CD4-positive, alpha-beta T cell treated with Interferon gamma for 1 hour (primary cell): ENCODE measurements around the gene LIFR.
A peak's percentile ranks its signal among the peaks of the same experiment; 100 is the strongest.

Experiments used
- DNase-seq: peaks from one replicate; pipeline ENCODE4 v3.0.0-alpha.2; 2020

The LIFR gene

DNA sequence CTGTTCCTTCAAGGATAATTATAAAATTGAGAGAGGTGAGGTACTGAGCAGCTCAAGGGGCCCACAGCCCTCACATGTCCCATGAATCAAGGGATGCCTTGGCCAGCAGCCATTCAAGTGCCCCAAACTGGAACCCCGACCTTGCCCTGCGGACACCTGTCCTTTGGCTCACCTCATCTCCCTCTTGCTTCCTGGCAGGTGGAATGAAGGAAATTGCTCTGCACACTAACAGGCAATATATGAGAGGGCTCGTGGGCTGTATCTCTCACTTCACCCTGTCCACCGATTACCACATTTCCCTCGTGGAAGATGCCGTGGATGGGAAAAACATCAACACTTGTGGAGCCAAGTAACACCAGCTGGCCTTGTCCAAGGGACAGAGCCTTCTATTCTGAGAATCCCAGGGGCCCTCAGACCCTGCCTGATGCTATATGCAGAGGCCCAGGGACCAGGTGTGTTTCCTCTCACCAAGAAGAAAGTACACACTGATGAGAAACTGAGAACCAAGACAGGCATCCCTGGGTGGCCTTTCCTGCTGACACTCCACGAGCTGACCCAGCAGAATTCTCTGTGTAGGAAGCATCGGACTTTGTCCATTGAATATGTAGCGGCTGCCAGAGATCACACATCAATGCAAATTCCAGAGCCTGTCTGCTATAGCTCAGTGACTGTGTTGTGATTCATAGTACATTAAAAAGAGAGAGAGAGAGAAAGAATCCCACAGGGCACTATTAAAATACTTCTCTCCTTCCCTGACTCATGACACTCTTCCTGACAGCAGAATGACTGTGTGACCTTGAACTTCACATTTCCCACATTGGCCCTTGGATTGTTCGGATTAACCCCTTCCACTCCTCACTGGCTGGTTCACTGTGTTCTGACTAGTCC is 92.6 kb downstream of the LIFR start:
- DNase-seq: no peak

DNA sequence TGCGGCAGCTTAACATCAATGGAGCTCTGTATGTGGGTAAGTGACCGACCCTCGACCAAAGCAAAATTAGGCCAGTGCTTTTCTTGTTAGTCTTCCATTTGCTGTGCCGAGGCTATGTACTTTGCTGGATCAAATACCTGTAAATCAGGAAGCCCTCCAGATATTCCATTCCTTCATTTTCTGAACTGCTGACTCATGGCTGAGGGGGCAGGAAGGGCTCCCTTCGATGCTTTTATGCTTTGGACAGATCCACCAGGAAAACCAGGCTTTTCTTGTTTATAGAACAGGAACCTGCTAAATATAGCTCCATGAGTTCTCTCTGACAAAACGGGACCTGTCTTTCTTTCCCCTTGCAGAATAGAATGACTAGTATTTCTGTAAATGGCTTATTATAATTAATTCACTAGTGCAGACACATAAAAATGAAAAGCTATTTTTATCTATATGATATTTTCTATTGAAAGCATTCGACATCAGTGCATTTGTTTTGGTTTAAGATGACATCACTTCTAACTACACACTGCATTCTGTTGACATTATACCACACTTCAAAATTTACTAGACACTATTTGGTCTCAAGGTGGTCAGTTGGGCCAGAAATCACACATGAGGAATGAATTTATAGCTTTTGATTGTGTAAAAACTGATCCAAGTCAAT is 93.3 kb downstream of the LIFR start:
- no peak for DNase-seq

DNA sequence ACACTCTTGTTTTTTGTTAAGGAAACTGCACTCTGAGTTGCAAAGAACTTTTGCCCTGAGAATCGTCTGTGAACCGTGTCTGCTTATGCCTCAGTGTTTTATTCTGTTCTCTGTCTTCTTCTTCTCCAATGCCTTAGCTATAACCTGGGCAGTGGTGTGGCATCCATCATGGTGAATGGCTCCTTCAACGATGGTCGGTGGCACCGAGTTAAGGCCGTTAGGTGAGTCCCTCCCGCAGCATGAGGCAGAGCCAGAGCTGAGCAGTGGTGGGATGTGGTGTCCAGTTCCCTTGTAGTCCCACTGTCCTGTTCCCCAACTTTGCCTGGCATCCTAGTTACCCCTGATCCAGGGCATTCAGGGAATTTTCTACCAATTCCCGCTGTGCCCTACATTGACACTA is 98.3 kb downstream of the LIFR start:
- no peak for DNase-seq

DNA sequence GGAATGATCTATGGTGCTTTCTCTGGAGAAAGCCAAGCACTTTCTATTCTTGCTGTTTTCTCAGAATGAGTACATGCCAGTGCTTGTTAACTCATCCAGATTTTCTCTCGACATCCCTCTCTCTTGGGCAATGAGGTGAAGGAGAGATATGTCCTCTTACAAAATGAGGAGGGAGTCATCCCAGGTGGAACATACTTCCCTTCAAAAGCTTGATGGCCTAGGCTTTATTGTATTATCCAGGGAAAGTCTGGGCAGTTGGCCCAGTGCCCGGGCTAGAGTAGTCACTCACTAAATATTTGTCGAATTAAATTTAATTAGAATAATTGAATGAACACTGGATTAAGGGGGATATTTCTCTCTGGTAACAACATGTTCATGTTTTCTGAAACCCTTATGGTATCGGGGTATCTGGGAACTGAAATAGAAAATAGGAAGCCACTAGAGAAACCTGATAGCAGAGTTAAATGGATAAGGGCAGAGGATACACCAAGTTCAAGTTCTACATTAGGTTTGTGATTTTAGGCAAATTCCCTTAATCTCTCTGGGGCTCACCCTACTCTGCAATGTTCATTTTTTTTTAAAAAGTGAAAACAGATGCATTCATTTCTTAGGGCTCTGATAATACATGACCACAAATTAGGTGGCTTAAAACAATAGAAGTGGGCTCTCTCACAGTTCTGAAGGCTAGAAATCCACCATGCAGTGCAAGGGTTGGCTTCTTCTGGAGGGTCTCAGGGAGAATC is 99.6 kb downstream of the LIFR start:
- no peak for DNase-seq

DNA sequence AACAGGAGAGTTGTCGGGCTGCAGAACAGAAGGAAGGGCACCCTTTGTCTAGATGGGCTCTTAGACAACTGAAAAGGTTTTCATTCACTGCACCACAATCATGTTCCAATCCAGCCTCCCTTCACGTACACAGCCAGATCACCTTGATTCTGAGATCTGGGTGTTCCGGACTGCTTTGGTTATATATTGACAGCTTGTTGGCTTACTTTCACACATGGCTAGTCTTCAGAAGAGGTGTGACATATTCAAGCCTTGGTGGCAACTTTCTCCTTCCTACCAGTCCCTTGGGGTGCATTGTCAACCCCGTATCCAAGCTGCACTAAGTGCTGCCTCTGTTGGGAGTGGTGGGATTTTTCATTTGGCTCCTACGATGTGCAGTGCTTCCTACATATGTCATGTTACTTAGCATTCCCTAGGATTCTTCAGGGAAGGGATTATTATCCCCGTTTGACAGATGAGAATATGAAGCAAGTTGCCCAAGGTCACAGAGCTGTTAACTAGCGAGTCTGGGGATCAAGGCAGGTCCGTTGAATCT is 100.6 kb downstream of the LIFR start:
- DNase-seq: no peak

DNA sequence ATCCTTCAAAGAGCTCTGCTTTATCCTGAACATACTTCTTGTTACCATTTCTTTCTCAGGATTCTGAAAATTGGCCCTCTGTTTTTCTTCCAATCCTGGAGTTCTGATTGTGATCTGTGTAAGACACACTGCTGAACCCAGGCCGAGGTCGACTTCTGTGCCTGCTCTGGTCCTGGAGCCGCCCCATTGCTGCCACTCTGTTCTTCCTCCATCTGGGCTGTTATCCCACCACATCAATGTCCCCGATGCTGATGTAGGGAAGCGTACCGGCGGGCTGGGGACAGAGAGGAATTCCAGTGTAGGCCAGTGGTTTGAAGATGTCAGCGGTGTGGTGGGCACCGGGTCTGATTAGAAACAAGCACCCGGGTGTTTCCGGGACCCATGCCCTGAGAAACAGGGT is 102.5 kb downstream of the LIFR start:
- DNase-seq: no peak

DNA sequence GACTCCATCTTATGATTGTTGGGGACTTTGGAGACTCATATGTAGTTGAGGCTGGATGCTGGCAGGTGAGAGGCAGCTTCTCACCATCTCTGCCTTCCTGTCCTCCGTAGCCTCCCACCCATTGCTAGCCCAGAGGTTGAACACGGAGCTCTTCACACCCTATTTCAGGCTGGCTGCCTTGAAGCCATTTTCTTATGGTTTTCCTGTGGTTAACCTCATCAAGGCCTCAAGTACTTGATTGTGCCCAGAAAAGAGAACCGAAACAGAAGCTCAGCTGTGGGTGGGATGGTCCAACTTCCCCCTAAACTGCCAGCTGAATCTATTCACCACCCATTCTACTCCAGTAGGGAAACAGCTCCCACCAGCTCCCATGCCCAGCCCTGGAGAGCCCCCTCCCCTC is 102.9 kb downstream of the LIFR start:
- peak; percentile 48 for DNase-seq

DNA sequence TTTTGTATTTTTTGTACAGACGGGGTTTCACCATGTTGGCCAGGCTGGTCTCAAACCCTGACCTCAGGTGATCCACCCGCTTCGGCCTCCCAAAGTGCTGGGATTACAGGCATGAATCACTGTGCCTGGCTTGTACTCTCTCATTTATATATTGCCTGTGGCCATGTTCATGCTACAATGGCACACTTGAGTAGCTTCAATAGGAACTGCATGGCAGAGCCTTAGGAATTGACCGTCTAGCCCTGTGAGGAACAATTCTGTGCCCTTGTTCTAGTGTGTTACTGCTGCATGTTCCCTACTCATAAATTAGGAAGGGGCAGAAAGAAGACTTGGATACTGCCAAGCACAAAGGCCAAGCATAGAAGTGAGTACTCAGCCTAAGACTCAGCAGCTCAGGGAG is 104.2 kb downstream of the LIFR start:
- no peak for DNase-seq

DNA sequence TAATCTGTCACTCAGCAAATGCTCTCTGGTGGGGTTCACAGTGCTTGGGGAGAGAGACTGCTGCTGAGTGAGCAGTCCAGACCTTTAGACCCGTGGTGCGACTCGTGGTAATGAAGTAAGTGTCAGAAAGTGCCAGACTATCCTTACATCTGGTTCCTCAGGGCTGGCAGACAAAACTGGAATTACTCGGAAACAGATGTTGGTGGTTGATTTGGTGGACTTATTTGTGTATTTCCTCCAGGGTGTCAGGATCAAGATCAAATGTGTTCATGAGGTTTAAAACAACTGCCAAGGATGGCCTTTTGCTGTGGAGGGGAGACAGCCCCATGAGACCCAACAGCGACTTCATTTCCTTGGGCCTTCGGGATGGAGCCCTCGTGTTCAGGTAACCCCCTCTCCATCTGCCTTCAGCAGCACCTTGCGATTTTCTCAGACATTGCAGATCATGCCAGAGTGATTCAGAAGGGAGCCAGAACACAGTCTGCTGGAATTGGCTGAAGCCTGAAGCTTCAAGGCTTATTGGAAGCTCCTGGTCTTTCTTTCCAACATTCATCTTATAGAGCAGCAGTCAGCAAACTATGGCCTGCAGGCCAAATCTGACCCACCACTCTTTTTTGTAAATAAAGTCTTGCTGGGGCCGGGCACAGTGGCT is 105.2 kb downstream of the LIFR start:
- no peak for DNase-seq

DNA sequence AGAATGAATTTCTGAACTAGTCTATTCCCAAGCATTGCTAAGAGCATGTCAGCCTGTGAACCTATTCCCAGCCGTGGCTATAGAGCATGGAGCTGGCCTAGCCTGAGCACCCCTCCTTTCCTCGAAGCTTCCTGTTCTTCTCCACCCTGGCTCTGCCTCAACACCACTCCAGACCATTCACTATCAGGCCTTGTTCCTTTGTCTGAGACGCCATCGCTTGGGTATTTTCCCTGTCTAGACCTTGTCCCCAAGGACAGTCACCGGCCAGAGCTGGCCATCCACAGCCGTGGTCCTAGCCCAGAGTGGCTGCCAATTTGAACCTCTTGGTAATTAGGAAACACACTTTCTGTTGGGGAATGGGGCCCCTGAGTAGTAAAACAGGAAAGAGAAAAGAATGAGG is 105.8 kb downstream of the LIFR start:
- no peak for DNase-seq

DNA sequence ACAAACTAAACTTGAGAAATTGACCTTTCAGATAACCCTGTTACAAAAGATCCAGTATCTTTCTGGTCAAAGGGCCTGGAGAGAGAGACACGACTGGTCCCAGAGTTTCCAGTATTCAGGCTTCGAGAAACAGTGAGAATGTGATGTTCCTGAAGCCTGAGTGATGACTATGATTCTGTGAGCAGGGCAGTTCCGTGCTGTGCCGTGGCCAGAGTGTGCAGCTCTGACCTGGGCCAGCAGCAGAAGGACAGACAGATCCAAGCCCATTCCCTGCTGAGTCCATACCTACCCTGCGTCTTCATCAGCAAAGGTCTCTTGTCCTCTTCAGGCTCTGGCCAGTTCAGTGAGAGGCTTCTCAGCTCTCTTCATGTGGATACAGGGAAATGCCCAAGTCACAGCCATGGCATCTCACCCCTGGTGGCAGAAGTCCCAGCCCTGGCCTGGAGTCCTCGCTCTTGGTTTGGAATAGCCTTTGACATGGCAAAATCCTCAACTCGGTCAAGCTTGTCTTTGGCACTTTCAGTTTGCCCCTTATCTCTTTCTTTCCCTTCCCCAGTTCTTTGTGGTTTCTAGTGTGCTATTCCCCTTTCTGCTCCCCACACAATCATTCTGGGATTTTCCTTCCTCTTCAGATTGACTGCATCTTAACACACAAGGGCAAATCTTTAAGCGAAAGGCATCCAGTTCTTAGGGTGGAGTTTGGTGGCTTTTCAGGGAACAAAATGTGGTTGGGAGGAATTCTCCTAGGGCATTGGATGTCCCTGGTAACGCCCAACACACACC is 107.7 kb downstream of the LIFR start:
- DNase-seq: no peak

DNA sequence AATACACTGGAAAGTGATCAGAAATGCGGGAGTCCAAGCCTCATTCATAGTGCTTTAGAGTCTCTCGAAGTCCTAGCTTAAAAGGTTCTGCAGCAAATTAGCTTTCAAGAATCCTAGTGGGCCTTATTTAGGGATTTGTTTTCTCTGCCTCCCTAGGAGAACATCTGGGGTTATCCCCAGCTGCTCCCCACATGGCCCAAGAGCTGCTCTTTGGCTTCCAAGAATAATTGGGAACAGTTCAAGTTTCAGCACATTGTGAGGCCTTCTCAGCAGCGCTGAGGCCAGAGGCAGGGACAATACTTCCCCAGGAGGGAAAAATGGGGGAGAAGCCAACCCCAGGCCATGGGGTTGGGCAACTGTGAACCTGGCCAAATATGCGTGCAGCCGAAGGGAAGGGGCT is 108.7 kb downstream of the LIFR start:
- DNase-seq: no peak

DNA sequence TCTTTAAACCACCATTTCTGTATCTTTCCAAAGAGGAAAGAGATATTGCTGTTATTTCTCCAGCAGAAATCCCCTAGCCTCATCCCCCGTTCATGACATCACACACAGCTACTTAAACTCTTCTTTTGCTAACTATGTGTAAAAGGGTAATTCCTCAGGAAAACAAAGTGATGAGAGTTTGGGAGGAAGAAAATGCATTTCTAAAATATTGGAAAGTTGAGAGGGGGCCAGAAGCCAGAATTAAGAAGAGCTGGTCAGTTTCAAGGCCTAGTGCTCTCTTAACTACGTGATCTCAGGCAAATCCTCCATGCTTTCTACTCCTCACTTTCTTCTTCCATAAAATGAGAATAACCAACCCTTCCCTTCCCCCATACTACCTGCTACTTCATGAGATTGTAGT is 109.4 kb downstream of the LIFR start:
- DNase-seq: no peak

DNA sequence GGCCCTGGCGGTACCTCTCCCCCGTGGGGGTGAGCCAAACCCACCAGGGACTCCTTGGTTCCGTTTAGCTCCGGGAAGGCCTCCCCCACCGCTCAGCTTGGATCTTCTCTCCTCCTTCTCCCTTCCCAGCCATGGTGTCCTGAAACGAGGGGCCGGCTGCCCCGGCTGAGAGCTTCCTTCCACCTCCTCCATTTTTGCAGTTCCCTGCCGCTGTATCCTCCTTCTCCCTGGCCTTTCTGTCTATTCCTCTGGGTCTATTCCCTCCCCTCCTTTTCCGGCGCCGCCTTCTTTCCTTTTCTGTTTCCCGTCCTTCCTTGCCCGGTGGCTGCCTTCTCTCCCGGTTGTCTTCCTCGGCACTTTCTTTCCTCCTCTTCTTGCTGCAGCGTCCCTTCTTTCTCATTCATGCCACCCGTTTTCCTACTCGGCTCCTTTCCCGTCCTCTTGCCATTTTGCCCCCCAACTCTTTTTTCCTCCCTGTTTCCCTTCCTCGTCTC is 110.4 kb downstream of the LIFR start:
- DNase-seq: no peak

DNA sequence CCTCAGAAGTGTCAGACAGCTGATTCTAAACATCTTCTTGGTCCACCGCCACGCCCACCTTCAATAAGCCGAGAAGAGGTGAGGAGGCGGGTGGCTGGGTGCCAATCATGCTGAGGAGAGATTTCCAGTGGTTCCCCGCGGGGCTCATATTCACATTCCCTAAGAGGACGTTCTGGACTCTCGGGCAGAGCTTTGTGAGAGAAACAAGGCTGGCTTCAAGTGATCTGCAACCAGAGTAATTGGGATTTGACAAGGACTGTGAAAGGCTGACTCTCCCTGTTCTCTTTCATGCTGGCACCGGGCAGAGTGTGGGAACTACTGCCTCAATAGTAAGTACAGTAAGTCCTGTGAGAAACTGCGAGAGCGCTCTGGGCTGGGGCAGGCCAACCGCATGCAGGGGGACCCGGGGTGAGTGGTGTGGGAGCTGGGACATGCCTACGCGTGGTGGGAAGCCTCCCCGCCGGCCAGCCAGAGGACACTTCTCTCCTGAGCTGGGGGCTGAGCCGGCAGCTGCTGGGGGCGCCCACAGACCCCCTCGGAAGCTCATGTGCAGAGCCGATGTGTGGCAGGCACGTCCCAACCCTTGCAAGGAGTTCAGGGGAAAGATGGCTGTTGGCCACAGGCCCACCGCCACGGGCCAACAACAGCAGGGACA is 110.9 kb downstream of the LIFR start:
- DNase-seq: no peak

DNA sequence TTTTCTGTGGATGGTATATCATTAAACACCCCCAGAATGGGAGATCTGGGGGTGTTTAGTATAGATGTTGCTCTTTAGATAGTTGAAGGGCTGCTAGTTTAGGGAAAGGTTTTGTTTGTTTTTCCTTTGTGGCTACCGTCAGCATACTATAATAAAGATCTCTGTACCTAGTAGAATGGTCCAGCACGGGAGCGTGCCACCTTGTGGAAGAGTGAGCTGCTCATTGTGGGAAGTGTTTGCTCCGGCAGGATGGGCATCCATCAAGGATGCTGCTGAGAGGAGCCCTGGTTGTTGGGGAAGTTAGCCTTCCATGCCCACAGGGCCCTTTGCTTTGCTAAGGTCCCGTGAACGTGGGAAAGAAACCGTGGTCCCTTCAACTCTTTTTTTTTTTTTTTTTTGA is 113.1 kb downstream of the LIFR start:
- DNase-seq: no peak

DNA sequence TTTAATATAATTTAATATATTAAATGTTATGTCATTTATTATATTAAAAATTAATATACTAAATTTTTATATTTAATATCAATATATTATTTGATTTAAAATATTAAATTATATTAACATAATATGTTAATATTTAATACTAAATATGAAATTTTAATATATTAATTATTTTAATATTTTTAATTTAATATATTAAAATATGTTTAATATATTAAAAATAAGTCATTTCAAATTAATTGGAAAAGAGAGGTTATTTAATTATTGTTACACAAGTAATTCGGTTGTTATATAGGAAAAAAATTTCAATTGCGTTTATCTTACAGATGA is 114.2 kb downstream of the LIFR start:
- DNase-seq: no peak

DNA sequence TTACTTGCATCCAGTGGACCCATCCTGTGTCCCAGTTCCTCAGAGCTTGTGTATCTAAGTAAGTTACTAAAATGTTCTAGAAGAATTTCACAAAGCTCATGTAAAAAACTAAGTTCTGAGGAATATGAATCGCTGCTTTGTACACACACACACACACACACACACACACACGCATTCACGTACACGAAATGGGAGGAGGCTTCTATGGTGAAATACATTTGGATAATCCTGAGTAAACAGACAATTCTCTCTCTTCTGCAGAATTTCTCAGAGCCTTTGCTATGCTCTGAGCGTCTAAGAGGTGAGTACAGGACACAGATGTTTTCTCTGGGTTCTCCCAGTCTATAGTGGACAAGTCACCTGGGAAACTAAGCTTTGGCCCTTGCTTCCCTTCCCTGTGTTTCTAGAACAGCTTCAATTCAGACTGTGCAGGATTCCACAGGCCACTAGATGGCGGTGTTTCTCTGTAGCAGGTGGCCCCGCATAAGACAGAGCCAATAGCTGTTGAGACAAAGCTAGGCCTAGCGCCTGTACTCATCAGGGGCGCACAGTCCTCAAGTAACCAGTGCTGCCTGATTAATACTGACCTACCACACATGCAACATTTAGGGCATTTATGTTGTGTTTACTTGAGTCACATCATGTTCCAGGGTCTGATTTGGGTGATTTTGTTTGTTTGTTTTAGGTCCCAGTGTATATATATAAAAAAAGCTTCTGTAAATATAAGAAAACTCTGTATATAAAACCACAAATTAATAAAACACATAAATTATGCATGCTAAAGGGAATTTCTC is 114.8 kb downstream of the LIFR start:
- DNase-seq: peak; percentile 67

DNA sequence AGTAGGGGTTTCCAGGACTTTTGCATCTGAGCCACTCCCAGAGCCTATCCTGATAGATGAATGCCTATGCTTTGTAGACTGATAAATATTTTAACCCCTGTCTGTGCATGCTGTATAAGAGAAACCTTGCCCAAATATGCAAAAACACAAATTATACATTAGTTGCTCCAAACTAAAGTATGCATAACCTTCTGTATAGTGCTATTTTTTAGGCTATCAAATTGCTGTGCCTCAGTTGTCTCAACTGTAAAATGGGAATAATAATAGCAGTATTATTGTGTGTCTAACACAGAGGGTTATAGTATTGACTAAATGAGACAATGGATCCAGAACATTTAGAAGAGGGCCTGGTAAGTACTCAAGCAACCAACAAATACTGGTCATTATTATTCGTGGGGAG is 117.7 kb downstream of the LIFR start:
- no peak for DNase-seq

DNA sequence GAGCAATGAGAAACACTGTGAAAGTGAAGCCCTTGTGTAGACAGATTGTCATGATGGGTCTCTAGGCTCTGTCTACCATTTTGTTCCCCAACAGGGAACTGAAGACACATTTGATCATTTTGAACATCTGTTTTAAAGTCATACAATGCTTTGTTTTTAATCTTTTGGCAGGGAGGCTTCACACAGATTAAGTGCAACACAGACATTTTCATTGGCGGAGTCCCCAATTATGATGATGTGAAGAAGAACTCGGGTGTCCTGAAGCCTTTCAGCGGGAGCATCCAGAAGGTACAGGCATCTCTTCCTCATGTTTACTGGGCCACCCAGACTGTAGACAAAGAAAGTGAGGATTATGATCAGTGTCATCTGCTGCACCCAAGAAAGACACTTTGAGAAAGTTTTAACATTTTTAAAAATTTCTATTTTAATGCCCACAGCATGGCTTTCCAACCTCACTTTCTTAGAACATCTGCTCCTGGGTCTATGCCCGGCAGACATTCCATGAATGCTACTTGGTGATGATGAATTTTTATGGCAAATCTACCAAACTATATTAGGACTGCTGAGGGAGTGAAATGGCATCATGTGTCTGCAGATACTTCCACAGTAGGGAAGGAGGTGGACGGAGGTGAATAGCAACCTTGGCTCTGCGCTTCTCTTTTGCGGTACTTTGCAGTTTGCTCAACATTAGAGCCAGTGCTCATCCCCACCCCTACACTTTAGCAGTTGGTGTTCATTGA is 121.3 kb downstream of the LIFR start:
- no peak for DNase-seq
